HEK293 (cell line): Measurements from ENCODE around the gene NCF2.

Experiments
- CTCF ChIA-PET: fragments of 350-600 bp; formaldehyde crosslinking; extraction: SDS; loops from one replicate; lab custom pipeline; 2021; ENCODE audit warnings: antibody characterized with exemption; lab: Yijun Ruan, JAX
- POLR2A ChIA-PET: fragments of 300-600 bp; formaldehyde crosslinking; extraction: SDS; loops from one replicate; lab custom pipeline; 2020; ENCODE audit warnings: antibody characterized with exemption, inconsistent platforms; lab: Yijun Ruan, JAX
- H3K27ac ChIP-seq: fragments of 200-500 bp; sonication (Bioruptor generic); 2 replicates; pipeline ENCODE4 v1.5.1; 2014; ENCODE audit warnings: low read depth, low read length, control low read depth, inconsistent platforms; ENCODE audit errors: extremely low read depth
- H3K36me3 ChIP-seq, 2 experiments: fragments of 200-500 bp in 1 of 2; sonication (Bioruptor generic) in 1 of 2; 1 replicate in 1 of 2; 2 replicates in 1 of 2; pipeline ENCODE4 v1.5.1; 2014 to 2017; ENCODE audit warnings: inconsistent platforms in 2 of 2, low read length in 2 of 2; ENCODE audit not compliant: control insufficient read depth in 2 of 2, insufficient read depth in 1 of 2
- H3K4me1 ChIP-seq: fragments of 200-500 bp; sonication (Bioruptor generic); 2 replicates; pipeline ENCODE4 v1.5.1; 2014; ENCODE audit warnings: mild to moderate bottlenecking, low read length, inconsistent platforms; ENCODE audit not compliant: control insufficient read depth, insufficient read depth
- H3K4me3 ChIP-seq: 2 replicates; pipeline ENCODE4 v1.5.1; 2011; ENCODE audit warnings: low read depth, mild to moderate bottlenecking, control low read depth, low read length, moderate library complexity
- H3K9me3 ChIP-seq: fragments of 200-500 bp; sonication (Bioruptor generic); 2 replicates; pipeline ENCODE4 v1.5.1; 2014; ENCODE audit warnings: low read depth, low read length, inconsistent platforms; ENCODE audit not compliant: control insufficient read depth, insufficient read depth
- KLF1 ChIP-seq: fragments of 450-650 bp; formaldehyde crosslinking; IDR thresholded peaks from 2 replicates; pipeline ENCODE4 v1.5.1; 2016; ENCODE audit warnings: missing biosample characterization, missing genetic modification characterization
- KLF7 ChIP-seq: fragments of 450-650 bp; formaldehyde crosslinking; IDR thresholded peaks from 2 replicates; pipeline ENCODE4 v1.5.1; 2016; ENCODE audit warnings: missing biosample characterization, missing genetic modification characterization, borderline replicate concordance
- KLF9 ChIP-seq: fragments of 450-650 bp; formaldehyde crosslinking; IDR thresholded peaks from 2 replicates; pipeline ENCODE4 v1.5.1; 2016; ENCODE audit warnings: missing biosample characterization, missing genetic modification characterization, low read depth
- MEIS1 ChIP-seq: sonication (generic); formaldehyde crosslinking; IDR thresholded peaks from 2 replicates; pipeline ENCODE4 v1.8.1; 2022; ENCODE audit warnings: missing genetic modification reagents, mild to moderate bottlenecking, borderline replicate concordance
- OSR2 ChIP-seq: fragments of 450-650 bp; formaldehyde crosslinking; IDR thresholded peaks from 2 replicates; pipeline ENCODE4 v1.5.1; 2016; ENCODE audit warnings: missing biosample characterization, missing genetic modification characterization
- PRDM10 ChIP-seq: fragments of 450-650 bp; formaldehyde crosslinking; IDR thresholded peaks from 2 replicates; pipeline ENCODE4 v1.5.1; 2016; ENCODE audit warnings: missing biosample characterization, missing genetic modification characterization
- SCRT2 ChIP-seq: fragments of 450-650 bp; formaldehyde crosslinking; IDR thresholded peaks from 2 replicates; pipeline ENCODE4 v1.5.1; 2016; ENCODE audit warnings: missing biosample characterization, missing genetic modification characterization
- SP2 ChIP-seq: fragments of 450-650 bp; formaldehyde crosslinking; IDR thresholded peaks from 2 replicates; pipeline ENCODE4 v1.5.1; 2016; ENCODE audit warnings: missing biosample characterization, missing genetic modification characterization
- YY2 ChIP-seq: fragments of 450-650 bp; formaldehyde crosslinking; IDR thresholded peaks from 2 replicates; pipeline ENCODE4 v1.5.1; 2016; ENCODE audit warnings: missing biosample characterization, missing genetic modification characterization
- ZBTB48 ChIP-seq: fragments of 450-650 bp; formaldehyde crosslinking; IDR thresholded peaks from 2 replicates; pipeline ENCODE4 v1.5.1; 2016; ENCODE audit warnings: missing biosample characterization, missing genetic modification characterization
- ZNF114 ChIP-seq: fragments of 450-650 bp; formaldehyde crosslinking; IDR thresholded peaks from 2 replicates; pipeline ENCODE4 v1.5.0; 2017; ENCODE audit warnings: missing biosample characterization, missing genetic modification characterization
- ZNF132 ChIP-seq: fragments of 450-650 bp; formaldehyde crosslinking; IDR thresholded peaks from 2 replicates; pipeline ENCODE4 v1.5.1; 2017; ENCODE audit warnings: missing biosample characterization, missing genetic modification characterization, borderline replicate concordance
- ZNF2 ChIP-seq: fragments of 450-650 bp; formaldehyde crosslinking; IDR thresholded peaks from 2 replicates; pipeline ENCODE4 v1.5.1; 2016; ENCODE audit warnings: missing biosample characterization, missing genetic modification characterization
- ZNF214 ChIP-seq: fragments of 450-650 bp; formaldehyde crosslinking; IDR thresholded peaks from 2 replicates; pipeline ENCODE4 v1.5.1; 2017; ENCODE audit warnings: missing biosample characterization, mild to moderate bottlenecking, missing genetic modification characterization, borderline replicate concordance
- ZNF350 ChIP-seq: fragments of 450-650 bp; formaldehyde crosslinking; IDR thresholded peaks from 2 replicates; pipeline ENCODE4 v1.5.0; 2017; ENCODE audit warnings: missing biosample characterization, mild to moderate bottlenecking, missing genetic modification characterization
- ZNF366 ChIP-seq: fragments of 450-650 bp; formaldehyde crosslinking; conservative IDR thresholded peaks from 2 replicates; pipeline ENCODE4 v1.5.1; 2016; ENCODE audit warnings: missing biosample characterization, missing genetic modification characterization
- ZNF404 ChIP-seq: fragments of 450-650 bp; formaldehyde crosslinking; IDR thresholded peaks from 2 replicates; pipeline ENCODE4 v1.5.1; 2017; ENCODE audit warnings: missing biosample characterization, missing genetic modification characterization
- ZNF501 ChIP-seq: fragments of 450-650 bp; formaldehyde crosslinking; IDR thresholded peaks from 2 replicates; pipeline ENCODE4 v1.5.1; 2016; ENCODE audit warnings: missing biosample characterization, missing genetic modification characterization
- ZNF548 ChIP-seq: fragments of 450-650 bp; formaldehyde crosslinking; IDR thresholded peaks from 2 replicates; pipeline ENCODE4 v1.5.1; 2016; ENCODE audit warnings: missing biosample characterization, missing genetic modification characterization
- ZNF560 ChIP-seq: fragments of 450-650 bp; formaldehyde crosslinking; IDR thresholded peaks from 2 replicates; pipeline ENCODE4 v1.5.1; 2017; ENCODE audit warnings: missing biosample characterization, missing genetic modification characterization, borderline replicate concordance
- ZNF561 ChIP-seq: fragments of 450-650 bp; IDR thresholded peaks from 2 replicates; pipeline ENCODE4 v1.5.1; 2018; ENCODE audit warnings: missing biosample characterization, missing genetic modification characterization, borderline replicate concordance
- ZNF600 ChIP-seq: fragments of 450-650 bp; formaldehyde crosslinking; IDR thresholded peaks from 2 replicates; pipeline ENCODE4 v1.5.1; 2016; ENCODE audit warnings: missing biosample characterization, missing genetic modification characterization
- ZNF610 ChIP-seq: fragments of 450-650 bp; formaldehyde crosslinking; IDR thresholded peaks from 2 replicates; pipeline ENCODE4 v1.5.1; 2016; ENCODE audit warnings: missing biosample characterization, missing genetic modification characterization, borderline replicate concordance
- ZNF621 ChIP-seq: fragments of 450-650 bp; formaldehyde crosslinking; IDR thresholded peaks from 2 replicates; pipeline ENCODE4 v1.5.1; 2017; ENCODE audit warnings: missing biosample characterization, missing genetic modification characterization
- ZNF777 ChIP-seq: fragments of 450-650 bp; formaldehyde crosslinking; IDR thresholded peaks from 2 replicates; pipeline ENCODE4 v1.5.1; 2017; ENCODE audit warnings: missing biosample characterization, missing genetic modification characterization, borderline replicate concordance
- TF ChIP-seq, protein P1 (sequence below): fragments of 450-650 bp; formaldehyde crosslinking; IDR thresholded peaks from 2 replicates; pipeline ENCODE4 v1.5.1; 2016; ENCODE audit warnings: missing biosample characterization, missing genetic modification characterization

The NCF2 gene

DNA sequence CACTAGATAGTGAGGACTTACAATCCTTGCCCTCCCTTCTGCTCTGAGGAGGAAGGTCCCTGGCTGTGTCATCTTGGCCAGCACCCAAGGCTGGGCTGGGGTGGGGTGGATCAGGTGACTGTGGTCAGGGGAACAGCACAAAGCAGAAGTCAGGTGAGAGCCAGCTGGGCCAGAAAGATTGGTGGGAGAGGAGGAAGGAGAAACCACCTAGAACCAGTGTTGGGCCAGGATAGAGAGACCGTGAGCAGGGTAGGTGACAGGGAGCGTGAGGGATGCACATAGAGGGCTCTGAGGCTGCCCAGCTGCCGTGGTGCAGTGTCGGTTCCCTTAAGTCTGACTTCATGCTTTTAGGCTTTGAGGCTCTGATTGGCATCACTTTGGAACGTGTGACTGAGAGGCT, 22.7 kb downstream of the NCF2 start:
- Histone ChIP-seq H3K4me3 (no peak overlapping the region), H3K27ac (no peak overlapping the region), H3K4me1 (no peaks in the 10 kb centered on the region), H3K36me3 (no peaks in the 10 kb centered on the region), H3K9me3 (no peaks in the 10 kb centered on the region)
- POLR2A ChIA-PET, result no interaction called here
- TF ChIP-seq ZNF2 (tag by site-specific recombination), result no peak
- no peak for TF ChIP-seq ZNF610 (tag by site-specific recombination)
- TF ChIP-seq OSR2 (tag by site-specific recombination), result no peak
- TF ChIP-seq ZBTB48 (tag by site-specific recombination), result peak; percentile 70; the same call in 1 of the 2 replicates
- 0 out of 2 replicates have a peak, but pooled peaks have one; percentile 53 for TF ChIP-seq ZNF600
- no peak for TF ChIP-seq ZNF561 (tag by site-specific recombination)
- no peak for TF ChIP-seq ZNF214 (tag by site-specific recombination)
- TF ChIP-seq ZNF366 (tag by site-specific recombination), result peak; percentile 52; the same call in 1 of the 2 replicates
- TF ChIP-seq ZNF777, result no peak
- TF ChIP-seq ZNF548 (tag by site-specific recombination), result no peak
- TF ChIP-seq PRDM10, result peak; percentile 54
- no peak for TF ChIP-seq YY2 (tag by site-specific recombination)
- no peak for TF ChIP-seq ZNF132 (tag by site-specific recombination)
- TF ChIP-seq SP2 (tag by site-specific recombination), result no peak
- TF ChIP-seq ZNF560 (tag by site-specific recombination), result no peak
- TF ChIP-seq ZNF114 (tag by site-specific recombination), result no peak
- CTCF ChIA-PET, result interaction anchor here (0.6 to 0.9 kb wide), 3 partner anchors 12 to 259 kb away, joined by 3 to 4 read pairs (median 3); no protein-coding TSS in a partner anchor

DNA sequence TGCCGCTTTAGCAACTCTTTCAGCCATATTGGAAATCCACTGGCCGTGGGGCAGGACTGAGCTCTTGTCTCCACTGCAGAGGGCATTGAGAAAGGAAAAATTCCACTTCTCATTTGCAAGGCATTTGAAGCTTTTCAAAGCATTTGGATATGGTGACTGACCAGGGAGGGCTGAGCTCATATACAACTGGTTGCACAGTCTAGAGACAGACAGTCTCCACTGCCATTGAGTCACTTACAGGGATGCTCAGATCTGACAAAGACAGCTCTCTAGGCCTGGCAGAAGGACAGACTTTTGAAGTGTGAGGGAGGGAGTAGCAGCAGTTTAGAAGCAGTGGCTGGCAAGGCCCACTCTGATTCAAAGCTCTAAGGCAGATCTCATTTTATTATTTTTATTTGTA, 24.2 kb downstream of the NCF2 start:
- H3K36me3 ChIP-seq, result no peaks in the 10 kb centered on the region
- H3K4me1 ChIP-seq, result no peaks in the 10 kb centered on the region
- POLR2A ChIA-PET, result no interaction called here
- TF ChIP-seq KLF1 (tag by site-specific recombination) (no peak), ZNF501 (no peak), KLF7 (tag by site-specific recombination) (no peak), KLF9 (tag by site-specific recombination) (no peak), ZNF350 (tag by site-specific recombination) (no peak), ZNF621 (tag by site-specific recombination) (no peak), ZNF404 (tag by site-specific recombination) (no peak), MEIS1 (CRISPR knock-in tag) (no peak), SCRT2 (tag by site-specific recombination) (no peak)
- TF ChIP-seq, protein P1, sequence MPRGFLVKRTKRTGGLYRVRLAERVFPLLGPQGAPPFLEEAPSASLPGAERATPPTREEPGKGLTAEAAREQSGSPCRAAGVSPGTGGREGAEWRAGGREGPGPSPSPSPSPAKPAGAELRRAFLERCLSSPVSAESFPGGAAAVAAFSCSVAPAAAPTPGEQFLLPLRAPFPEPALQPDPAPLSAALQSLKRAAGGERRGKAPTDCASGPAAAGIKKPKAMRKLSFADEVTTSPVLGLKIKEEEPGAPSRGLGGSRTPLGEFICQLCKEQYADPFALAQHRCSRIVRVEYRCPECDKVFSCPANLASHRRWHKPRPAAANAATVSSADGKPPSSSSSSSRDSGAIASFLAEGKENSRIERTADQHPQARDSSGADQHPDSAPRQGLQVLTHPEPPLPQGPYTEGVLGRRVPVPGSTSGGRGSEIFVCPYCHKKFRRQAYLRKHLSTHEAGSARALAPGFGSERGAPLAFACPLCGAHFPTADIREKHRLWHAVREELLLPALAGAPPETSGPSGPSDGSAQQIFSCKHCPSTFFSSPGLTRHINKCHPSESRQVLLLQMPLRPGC (tag by site-specific recombination), result no peak
- H3K4me3 ChIP-seq, result no peak overlapping the region
- no peak overlapping the region for H3K27ac ChIP-seq
- CTCF ChIA-PET, result no interaction called here
- no peaks in the 10 kb centered on the region for H3K9me3 ChIP-seq
